Tibial nerve (tissue), 4 donors: Measurements from ENCODE around the gene MMP25. TPM values are rescaled to one million over a fixed set of nuclear protein-coding genes. Genes with fewer than 3 reads are reported as not detected.

ENCODE experiments used
- DNase-seq, 2 donors: peaks; one replicate each; pipeline ENCODE4 v3.0.0-alpha.2; 2019; ENCODE audit warnings: low spot score in 2 of 2
- H3K27ac ChIP-seq, 4 donors: fragments of 200-600 bp; sonication (generic) in 3 of 4; one replicate each; pipeline ENCODE4 v1.5.1; 2017 to 2019; ENCODE audit warnings: mild to moderate bottlenecking in 1 of 4
- H3K27me3 ChIP-seq, 2 donors: fragments of 200-600 bp; sonication (generic) in 1 of 2; one replicate each; pipeline versions ENCODE4 v1.5.1 to v1.6.0; 2017 to 2019
- H3K36me3 ChIP-seq, 3 donors: fragments of 200-600 bp; sonication (generic); one replicate each; pipeline ENCODE4 v1.5.1; 2018 to 2019
- H3K4me1 ChIP-seq, 4 donors: fragments of 200-600 bp; sonication (generic) in 3 of 4; one replicate each; pipeline ENCODE4 v1.5.1; 2017 to 2019
- H3K4me3 ChIP-seq, 4 donors: fragments of 200-600 bp; sonication (generic) in 3 of 4; one replicate each; pipeline ENCODE4 v1.5.1; 2017 to 2019; ENCODE audit warnings: mild to moderate bottlenecking in 1 of 4, moderate library complexity in 1 of 4
- H3K9me3 ChIP-seq, 4 donors: fragments of 200-600 bp; sonication (generic) in 3 of 4; one replicate each; pipeline ENCODE4 v1.5.1; 2017 to 2019
- EP300 ChIP-seq, 2 donors: sonication (generic); formaldehyde crosslinking; IDR thresholded peaks; one replicate each; pipeline ENCODE4 v1.6.1; 2017; ENCODE audit warnings: antibody characterized with exemption in 2 of 2, mild to moderate bottlenecking in 1 of 2
- POLR2A ChIP-seq, 2 donors: fragments of 450-650 bp; IDR thresholded peaks; one replicate each; pipeline ENCODE4 v1.6.1; 2017; ENCODE audit warnings: antibody characterized with exemption in 2 of 2, mild to moderate bottlenecking in 2 of 2, moderate library complexity in 2 of 2
- WGBS, 2 donors: methylation state at CpG; one replicate each; pipeline ENCODE4 v1.1.5; 2018; 5-methylcytosine and 5-hydroxymethylcytosine counted together
- total RNA-seq, 4 donors: library from RNA; depleted of rRNA; stranded (reverse); fragments of >200 nt; gene quantifications; one replicate each; pipeline ENCODE4 v1.1.0, GENCODE V29; 2016
- TF ChIP-seq, protein P1 (sequence below), 5 experiments: fragments of 200-600 bp in 3 of 5; fragments of 450-650 bp in 2 of 5; sonication (generic) in 3 of 5; IDR thresholded peaks; one replicate each; pipeline ENCODE4 v1.5.1; 2016 to 2019; ENCODE audit warnings: antibody characterized with exemption in 5 of 5, mild to moderate bottlenecking in 3 of 5, moderate library complexity in 2 of 5

Gene MMP25
- total RNA-seq, 4 donors from 2014 or later, result under 0.01 to 0.42 TPM; not detected in 2

DNA sequence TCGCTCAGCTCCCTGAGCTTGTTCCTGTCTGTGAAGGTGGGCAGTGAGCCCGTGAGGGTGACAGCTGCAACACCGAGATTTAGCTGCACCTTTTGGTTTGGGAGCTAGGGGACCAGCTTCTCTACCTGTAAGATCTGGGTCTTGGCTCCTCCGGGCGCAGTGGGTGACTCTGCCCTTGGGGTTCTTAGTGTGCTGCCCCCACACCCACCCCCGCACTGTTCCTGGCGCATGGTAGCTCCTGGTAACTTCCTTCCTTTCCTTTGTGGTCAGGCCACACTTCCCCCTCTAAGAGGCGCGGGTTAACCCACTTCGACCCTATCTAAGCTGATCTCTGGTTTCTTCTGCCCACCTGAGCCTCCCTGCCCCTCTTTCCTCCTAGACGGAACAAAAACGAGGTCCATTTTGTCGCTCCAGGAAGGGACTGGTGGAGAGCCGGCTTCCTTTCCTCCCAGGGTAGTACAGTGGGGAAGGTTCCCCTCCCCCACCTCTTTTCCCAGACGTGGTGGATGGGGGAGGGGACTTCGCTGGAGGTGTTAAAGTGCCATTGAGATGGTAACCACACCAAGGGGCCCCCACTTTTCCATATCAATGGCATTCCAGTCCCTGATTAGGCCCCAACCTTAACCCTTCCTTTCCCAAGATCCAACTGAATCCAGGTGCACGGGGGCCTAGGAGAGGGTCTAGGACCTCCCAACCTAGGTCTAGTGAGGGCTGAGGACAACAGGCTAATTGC, 38.2 kb upstream of the MMP25 start:
- TF ChIP-seq POLR2A (IDR thresholded peaks at IDR 0.05), result no peak
- TF ChIP-seq, protein P1, sequence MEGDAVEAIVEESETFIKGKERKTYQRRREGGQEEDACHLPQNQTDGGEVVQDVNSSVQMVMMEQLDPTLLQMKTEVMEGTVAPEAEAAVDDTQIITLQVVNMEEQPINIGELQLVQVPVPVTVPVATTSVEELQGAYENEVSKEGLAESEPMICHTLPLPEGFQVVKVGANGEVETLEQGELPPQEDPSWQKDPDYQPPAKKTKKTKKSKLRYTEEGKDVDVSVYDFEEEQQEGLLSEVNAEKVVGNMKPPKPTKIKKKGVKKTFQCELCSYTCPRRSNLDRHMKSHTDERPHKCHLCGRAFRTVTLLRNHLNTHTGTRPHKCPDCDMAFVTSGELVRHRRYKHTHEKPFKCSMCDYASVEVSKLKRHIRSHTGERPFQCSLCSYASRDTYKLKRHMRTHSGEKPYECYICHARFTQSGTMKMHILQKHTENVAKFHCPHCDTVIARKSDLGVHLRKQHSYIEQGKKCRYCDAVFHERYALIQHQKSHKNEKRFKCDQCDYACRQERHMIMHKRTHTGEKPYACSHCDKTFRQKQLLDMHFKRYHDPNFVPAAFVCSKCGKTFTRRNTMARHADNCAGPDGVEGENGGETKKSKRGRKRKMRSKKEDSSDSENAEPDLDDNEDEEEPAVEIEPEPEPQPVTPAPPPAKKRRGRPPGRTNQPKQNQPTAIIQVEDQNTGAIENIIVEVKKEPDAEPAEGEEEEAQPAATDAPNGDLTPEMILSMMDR (IDR thresholded peaks at IDR 0.05), result no peak
- TF ChIP-seq EP300 (IDR thresholded peaks at IDR 0.05), result no peak
- Histone ChIP-seq H3K27me3 (peaks cover 2 to 91% of the 10 kb centered on the region in 2 donors), H3K4me3 (no peak overlapping the region), H3K4me1 (peaks cover 0 to 22% (median 7%) of the 10 kb centered on the region in 4 donors), H3K27ac (peak overlapping the region in 1 of 4 donors; percentile 34), H3K36me3 (no peaks in the 10 kb centered on the region), H3K9me3 (no peaks in the 10 kb centered on the region)
- no peak for DNase-seq
- 13 to 24% methylated on average over 17 of the region's 17 CpGs for WGBS, 2 donors

DNA sequence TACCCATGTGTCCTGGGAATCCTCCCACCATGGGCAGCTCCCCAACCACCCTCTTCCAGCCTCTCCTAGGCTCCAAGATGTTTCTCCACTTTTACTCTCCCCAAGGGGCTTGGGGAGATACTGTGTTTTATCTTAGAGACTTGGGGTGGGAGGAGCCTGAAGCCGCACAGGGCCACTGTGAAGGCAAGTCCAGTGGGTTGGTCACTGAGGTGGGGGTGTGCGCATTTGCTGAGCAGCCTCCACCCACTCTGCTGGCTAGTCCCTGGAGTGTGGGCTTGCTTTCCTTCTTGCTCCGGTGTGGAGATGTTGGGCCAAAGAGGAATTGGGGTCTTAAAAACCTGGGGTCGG, 37.7 kb upstream of the MMP25 start:
- no peak for TF ChIP-seq POLR2A (IDR thresholded peaks at IDR 0.05)
- TF ChIP-seq, protein P1 (IDR thresholded peaks at IDR 0.05), result no peak
- no peak for TF ChIP-seq EP300 (IDR thresholded peaks at IDR 0.05)
- H3K36me3 ChIP-seq, result no peaks in the 10 kb centered on the region
- 28 to 42% methylated on average over 4 of the region's 4 CpGs for WGBS, 2 donors
- no peak for DNase-seq
- no peaks in the 10 kb centered on the region for H3K9me3 ChIP-seq
- H3K4me1 ChIP-seq, result peaks cover 0 to 22% (median 7%) of the 10 kb centered on the region in 4 donors
- H3K27ac ChIP-seq, result no peak overlapping the region
- H3K27me3 ChIP-seq, result peaks cover 2 to 91% of the 10 kb centered on the region in 2 donors
- no peak overlapping the region for H3K4me3 ChIP-seq

GRCh38 chr16:3009568-3010390, 36.6 kb upstream of the MMP25 start:
- DNase-seq, result no peak
- Histone ChIP-seq H3K4me1 (peaks cover 0 to 20% (median 7%) of the 10 kb centered on the region in 4 donors), H3K27ac (no peak overlapping the region), H3K36me3 (no peaks in the 10 kb centered on the region), H3K4me3 (no peak overlapping the region), H3K9me3 (no peaks in the 10 kb centered on the region), H3K27me3 (peaks cover 2 to 96% of the 10 kb centered on the region in 2 donors)
- WGBS, 2 donors, result 41 to 48% methylated on average over 17 to 21 of the region's 21 CpGs
- TF ChIP-seq EP300 (IDR thresholded peaks at IDR 0.05), result no peak
- no peak for TF ChIP-seq POLR2A (IDR thresholded peaks at IDR 0.05)
- TF ChIP-seq, protein P1 (IDR thresholded peaks at IDR 0.05), result no peak

DNA sequence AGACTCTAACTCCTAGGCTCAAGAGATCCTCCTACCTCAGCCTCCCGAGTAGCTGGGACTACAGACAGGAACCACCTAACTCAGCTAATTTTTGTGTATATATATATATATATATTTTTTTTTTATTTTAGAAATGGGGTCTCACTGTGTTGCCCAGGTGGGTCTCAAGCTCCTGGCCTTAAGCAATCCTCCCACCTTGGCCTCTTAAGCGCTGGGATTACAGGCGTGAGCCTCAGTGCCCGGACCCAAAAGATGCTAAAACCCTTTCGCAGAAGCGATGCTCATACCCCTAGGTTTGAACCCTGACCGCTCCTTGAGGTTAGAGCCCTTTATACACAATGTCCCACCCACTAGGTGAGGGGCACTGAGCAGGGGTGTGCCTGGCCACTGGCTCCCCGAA, 35.9 kb upstream of the MMP25 start:
- Histone ChIP-seq H3K4me1 (peaks cover 0 to 17% (median 5%) of the 10 kb centered on the region in 4 donors), H3K9me3 (no peaks in the 10 kb centered on the region), H3K36me3 (no peaks in the 10 kb centered on the region), H3K27me3 (peaks cover 0 to 89% of the 10 kb centered on the region in 2 donors), H3K27ac (no peak overlapping the region), H3K4me3 (no peak overlapping the region)
- TF ChIP-seq EP300 (IDR thresholded peaks at IDR 0.05) (no peak), POLR2A (IDR thresholded peaks at IDR 0.05) (no peak)
- TF ChIP-seq, protein P1 (IDR thresholded peaks at IDR 0.05), result no peak
- 89 to 91% methylated on average over 8 of the region's 8 CpGs for WGBS, 2 donors
- DNase-seq, result no peak

GRCh38 chr16:3012246-3012645, 34.1 kb upstream of the MMP25 start:
- H3K27ac ChIP-seq, result no peak overlapping the region
- no peaks in the 10 kb centered on the region for H3K9me3 ChIP-seq
- no peak for DNase-seq
- no peak overlapping the region for H3K4me3 ChIP-seq
- H3K4me1 ChIP-seq, result peaks cover 0 to 16% (median 5%) of the 10 kb centered on the region in 4 donors
- WGBS, 2 donors, result 10% methylated on average over 17 to 19 of the region's 19 CpGs
- TF ChIP-seq EP300 (IDR thresholded peaks at IDR 0.05) (no peak), POLR2A (IDR thresholded peaks at IDR 0.05) (no peak)
- TF ChIP-seq, protein P1 (IDR thresholded peaks at IDR 0.05), result no peak
- no peaks in the 10 kb centered on the region for H3K36me3 ChIP-seq
- H3K27me3 ChIP-seq, result peaks cover 0 to 74% of the 10 kb centered on the region in 2 donors
